IPS-18a (cell line): ENCODE measurements around the gene SMIM5.

ENCODE experiments used
- H3K27ac ChIP-seq: one replicate; pipeline ENCODE4 v1.5.1; 2013; ENCODE audit warnings: low read length
- H3K27me3 ChIP-seq: one replicate; pipeline ENCODE4 v1.6.1; 2013; ENCODE audit warnings: mild to moderate bottlenecking, low read length; ENCODE audit not compliant: control insufficient read depth, insufficient read depth
- H3K36me3 ChIP-seq: one replicate; pipeline ENCODE4 v1.6.1; 2013; ENCODE audit warnings: low read depth, low read length; ENCODE audit not compliant: control insufficient read depth
- H3K4me1 ChIP-seq: one replicate; pipeline ENCODE4 v1.6.1; 2013; ENCODE audit warnings: low read depth, low read length; ENCODE audit not compliant: control insufficient read depth
- H3K4me3 ChIP-seq: one replicate; pipeline ENCODE4 v1.5.1; 2013; ENCODE audit warnings: low read length
- H3K9ac ChIP-seq: one replicate; pipeline ENCODE4 v1.6.1; 2013; ENCODE audit warnings: mild to moderate bottlenecking, low read length, moderate library complexity
- H3K9me3 ChIP-seq: one replicate; pipeline ENCODE4 v1.6.1; 2013; ENCODE audit warnings: low read depth, low read length; ENCODE audit not compliant: control insufficient read depth

SMIM5 gene

GRCh38 chr17:75607086-75607485, 26.1 kb upstream of the SMIM5 start:
- no peaks in the 10 kb centered on the region for H3K36me3 ChIP-seq
- no peak overlapping the region for H3K9ac ChIP-seq
- H3K27ac ChIP-seq, result no peak overlapping the region
- no peak overlapping the region for H3K4me3 ChIP-seq
- no peaks in the 10 kb centered on the region for H3K9me3 ChIP-seq
- H3K27me3 ChIP-seq, result no peaks in the 10 kb centered on the region
- H3K4me1 ChIP-seq, result no peaks in the 10 kb centered on the region

- H3K4me1 ChIP-seq, result no peaks in the 10 kb centered on the region
- H3K36me3 ChIP-seq, result no peaks in the 10 kb centered on the region
- H3K27me3 ChIP-seq, result no peaks in the 10 kb centered on the region
- no peak overlapping the region for H3K9ac ChIP-seq
- no peaks in the 10 kb centered on the region for H3K9me3 ChIP-seq
- H3K27ac ChIP-seq, result no peak overlapping the region
- H3K4me3 ChIP-seq, result no peak overlapping the region
Measured at GRCh38 chr17:75610103-75610984, 22.9 kb upstream of the SMIM5 start.

- H3K4me1 ChIP-seq, result no peaks in the 10 kb centered on the region
- H3K27me3 ChIP-seq, result no peaks in the 10 kb centered on the region
- H3K9me3 ChIP-seq, result no peaks in the 10 kb centered on the region
- H3K9ac ChIP-seq, result no peak overlapping the region
- H3K4me3 ChIP-seq, result no peak overlapping the region
- H3K36me3 ChIP-seq, result no peaks in the 10 kb centered on the region
- no peak overlapping the region for H3K27ac ChIP-seq
Measured at GRCh38 chr17:75611851-75612429, 21.3 kb upstream of the SMIM5 start.

GRCh38 chr17:75612906-75613626, 20.2 kb upstream of the SMIM5 start:
- Histone ChIP-seq H3K4me1 (no peaks in the 10 kb centered on the region), H3K9ac (no peak overlapping the region), H3K27me3 (no peaks in the 10 kb centered on the region), H3K27ac (no peak overlapping the region), H3K9me3 (no peaks in the 10 kb centered on the region), H3K36me3 (no peaks in the 10 kb centered on the region), H3K4me3 (no peak overlapping the region)

GRCh38 chr17:75614006-75614405, 19.2 kb upstream of the SMIM5 start:
- no peaks in the 10 kb centered on the region for H3K36me3 ChIP-seq
- no peak overlapping the region for H3K27ac ChIP-seq
- H3K27me3 ChIP-seq, result no peaks in the 10 kb centered on the region
- no peak overlapping the region for H3K4me3 ChIP-seq
- H3K9me3 ChIP-seq, result no peaks in the 10 kb centered on the region
- no peaks in the 10 kb centered on the region for H3K4me1 ChIP-seq
- no peak overlapping the region for H3K9ac ChIP-seq

GRCh38 chr17:75614556-75615270, 18.5 kb upstream of the SMIM5 start:
- no peaks in the 10 kb centered on the region for H3K36me3 ChIP-seq
- no peak overlapping the region for H3K4me3 ChIP-seq
- no peak overlapping the region for H3K9ac ChIP-seq
- H3K27ac ChIP-seq, result no peak overlapping the region
- no peaks in the 10 kb centered on the region for H3K9me3 ChIP-seq
- H3K4me1 ChIP-seq, result no peaks in the 10 kb centered on the region
- no peaks in the 10 kb centered on the region for H3K27me3 ChIP-seq

- Histone ChIP-seq H3K27ac (no peak overlapping the region), H3K36me3 (no peaks in the 10 kb centered on the region), H3K9me3 (no peaks in the 10 kb centered on the region), H3K4me3 (no peak overlapping the region), H3K4me1 (no peaks in the 10 kb centered on the region), H3K27me3 (no peaks in the 10 kb centered on the region), H3K9ac (no peak overlapping the region)
Measured at GRCh38 chr17:75615301-75615700, 17.9 kb upstream of the SMIM5 start.

GRCh38 chr17:75616521-75617122, 16.6 kb upstream of the SMIM5 start:
- H3K9me3 ChIP-seq, result no peaks in the 10 kb centered on the region
- H3K27ac ChIP-seq, result no peak overlapping the region
- H3K27me3 ChIP-seq, result no peaks in the 10 kb centered on the region
- no peaks in the 10 kb centered on the region for H3K36me3 ChIP-seq
- no peak overlapping the region for H3K9ac ChIP-seq
- H3K4me1 ChIP-seq, result no peaks in the 10 kb centered on the region
- H3K4me3 ChIP-seq, result no peak overlapping the region

- Histone ChIP-seq H3K36me3 (no peaks in the 10 kb centered on the region), H3K27me3 (no peaks in the 10 kb centered on the region), H3K9ac (no peak overlapping the region)
Measured at GRCh38 chr17:75617218-75617617, 16.0 kb upstream of the SMIM5 start.

GRCh38 chr17:75617675-75618074, 15.6 kb upstream of the SMIM5 start:
- no peaks in the 10 kb centered on the region for H3K4me1 ChIP-seq
- H3K36me3 ChIP-seq, result no peaks in the 10 kb centered on the region
- no peaks in the 10 kb centered on the region for H3K9me3 ChIP-seq
- no peak overlapping the region for H3K4me3 ChIP-seq
- no peak overlapping the region for H3K27ac ChIP-seq
- no peaks in the 10 kb centered on the region for H3K27me3 ChIP-seq
- H3K9ac ChIP-seq, result no peak overlapping the region

More at GRCh38 chr17:75617218-75617617, 16.0 kb upstream of the SMIM5 start:
- Histone ChIP-seq H3K9me3 (no peaks in the 10 kb centered on the region), H3K4me1 (no peaks in the 10 kb centered on the region), H3K27ac (no peak overlapping the region), H3K4me3 (no peak overlapping the region)
